Neural progenitor cell (in vitro differentiated cells): ENCODE measurements around the gene MRPS27. TPM values are rescaled to one million over a fixed set of nuclear protein-coding genes. Genes with fewer than 3 reads are reported as not detected.

Source experiments
- DNase-seq: peaks from one replicate; pipeline ENCODE4 v3.0.0-alpha.2; 2016; ENCODE audit warnings: low spot score
- H2AFZ ChIP-seq: fragments of 200-600 bp; sonication (generic); replicated peaks from 2 replicates; pipeline ENCODE4 v1.6.1; 2016; ENCODE audit warnings: antibody characterized with exemption
- H3F3A ChIP-seq: fragments of 200-600 bp; sonication (generic); 2 replicates; pipeline ENCODE4 v1.6.1; 2016; ENCODE audit warnings: antibody characterized with exemption, low read depth
- H3K27ac ChIP-seq: fragments of 200-600 bp; sonication (generic); 2 replicates; pipeline ENCODE4 v1.5.1; 2016; ENCODE audit warnings: mild to moderate bottlenecking
- H3K27me3 ChIP-seq: fragments of 200-600 bp; sonication (generic); 2 replicates; pipeline ENCODE4 v1.6.1; 2016; ENCODE audit warnings: mild to moderate bottlenecking, moderate library complexity
- H3K36me3 ChIP-seq: fragments of 200-600 bp; sonication (generic); 2 replicates; pipeline ENCODE4 v1.5.1; 2016
- H3K4me1 ChIP-seq: fragments of 200-600 bp; sonication (generic); 2 replicates; pipeline ENCODE4 v1.6.1; 2016; ENCODE audit warnings: mixed run types
- H3K4me2 ChIP-seq: fragments of 200-600 bp; sonication (generic); 2 replicates; pipeline ENCODE4 v1.6.1; 2016
- H3K4me3 ChIP-seq: fragments of 200-600 bp; sonication (generic); 2 replicates; pipeline ENCODE4 v1.5.1; 2016
- H3K79me2 ChIP-seq: fragments of 200-600 bp; sonication (generic); 2 replicates; pipeline ENCODE4 v1.6.1; 2016; ENCODE audit warnings: low read depth
- H3K9ac ChIP-seq: fragments of 200-600 bp; sonication (generic); 2 replicates; pipeline ENCODE4 v1.6.1; 2016
- H3K9me3 ChIP-seq: fragments of 200-600 bp; sonication (generic); 2 replicates; pipeline ENCODE4 v1.5.1; 2016; ENCODE audit warnings: low read depth
- H4K20me1 ChIP-seq: fragments of 200-600 bp; sonication (generic); 2 replicates; pipeline ENCODE4 v1.6.1; 2016; ENCODE audit warnings: low read depth
- H3K27ac Mint-ChIP-seq: 3 replicates; pipeline ENCODE4 v1.8.0; 2021; ENCODE audit warnings: mixed read lengths
- H3K27me3 Mint-ChIP-seq: 2 replicates; pipeline ENCODE4 v1.8.0; 2022; ENCODE audit warnings: low read depth, mild to moderate bottlenecking, inconsistent platforms, moderate library complexity, mixed read lengths; ENCODE audit not compliant: insufficient read depth
- H3K36me3 Mint-ChIP-seq: 3 replicates; pipeline ENCODE4 v1.8.0; 2021; ENCODE audit warnings: mixed read lengths
- H3K4me1 Mint-ChIP-seq: 3 replicates; pipeline ENCODE4 v1.8.0; 2021; ENCODE audit warnings: mixed read lengths
- H3K4me3 Mint-ChIP-seq: 3 replicates; pipeline ENCODE4 v1.8.0; 2021; ENCODE audit warnings: mild to moderate bottlenecking, moderate library complexity, mixed read lengths
- H3K9me3 Mint-ChIP-seq: 3 replicates; pipeline ENCODE4 v1.8.0; 2020; ENCODE audit warnings: mixed read lengths
- CTCF ChIP-seq: fragments of 200-600 bp; sonication (generic); IDR thresholded peaks from 2 replicates; pipeline ENCODE4 v1.5.1; 2017; ENCODE audit warnings: antibody characterized with exemption, mild to moderate bottlenecking
- EZH2 ChIP-seq: fragments of 200-600 bp; sonication (generic); IDR thresholded peaks from 2 replicates; pipeline ENCODE4 v1.6.1; 2017; ENCODE audit warnings: antibody characterized with exemption, mild to moderate bottlenecking, moderate library complexity
- EZH2phosphoT487 ChIP-seq: fragments of 200-600 bp; sonication (generic); IDR thresholded peaks from 2 replicates; pipeline ENCODE4 v1.6.1; 2017; ENCODE audit warnings: antibody characterized with exemption
- total RNA-seq: library from RNA; depleted of rRNA; stranded (reverse); fragments of >200 nt; gene quantifications from 2 replicates; pipeline ENCODE4 v1.2.3, GENCODE V29; 2015; ENCODE audit warnings: low replicate concordance

MRPS27 gene
- total RNA-seq, 1 donor from 2014 or later, result 154 TPM

DNA sequence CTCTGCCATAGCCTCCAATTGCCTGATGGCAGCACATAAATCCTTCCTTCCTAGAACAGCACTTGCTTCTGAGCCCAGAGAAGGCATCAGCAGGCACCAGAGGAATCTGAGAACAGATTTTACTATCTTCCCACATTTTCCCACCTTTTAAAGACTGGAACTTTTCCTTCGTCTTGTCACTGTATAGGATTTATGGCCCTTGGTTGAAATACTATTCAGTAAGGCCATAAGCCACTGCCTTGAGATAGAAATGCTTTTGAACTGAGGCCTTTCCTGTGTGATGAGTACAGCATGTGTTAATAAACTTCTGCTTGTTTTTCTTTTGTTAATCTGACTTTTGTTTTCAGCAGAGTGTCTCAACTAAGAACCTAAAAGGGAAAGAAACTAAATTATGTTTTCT is 84.3 kb downstream of the MRPS27 start:
- no peaks in the 10 kb centered on the region for H3K9me3 ChIP-seq
- Mint-ChIP-seq H3K36me3 (peaks cover 15% of the 10 kb centered on the region), H3K4me3 (no peak overlapping the region), H3K27me3 (no peaks in the 10 kb centered on the region), H3K27ac (no peak overlapping the region), H3K9me3 (no peaks in the 10 kb centered on the region), H3K4me1 (peaks cover 33% of the 10 kb centered on the region)
- no peaks in the 10 kb centered on the region for H3K27me3 ChIP-seq
- H3K4me2 ChIP-seq, result no peak overlapping the region
- H3K9ac ChIP-seq, result no peak overlapping the region
- H3K36me3 ChIP-seq, result no peaks in the 10 kb centered on the region
- no peak overlapping the region for H3K4me3 ChIP-seq
- H3K27ac ChIP-seq, result no peak overlapping the region
- no peak overlapping the region for H2AFZ ChIP-seq
- H4K20me1 ChIP-seq, result peaks cover 3% of the 10 kb centered on the region
- peaks cover 16% of the 10 kb centered on the region for H3K79me2 ChIP-seq
- no peak for TF ChIP-seq CTCF
- no peak for TF ChIP-seq EZH2
- TF ChIP-seq EZH2phosphoT487, result no peak
- DNase-seq, result no peak
- H3F3A ChIP-seq, result peaks cover 11% of the 10 kb centered on the region
- peaks cover 28% of the 10 kb centered on the region for H3K4me1 ChIP-seq

- Histone ChIP-seq H2AFZ (no peak overlapping the region), H3K27me3 (no peaks in the 10 kb centered on the region), H3K4me2 (no peak overlapping the region), H3K4me3 (no peak overlapping the region), H3K36me3 (no peaks in the 10 kb centered on the region), H4K20me1 (no peaks in the 10 kb centered on the region), H3K27ac (no peak overlapping the region), H3K9ac (no peak overlapping the region), H3F3A (peaks cover 9% of the 10 kb centered on the region), H3K4me1 (peaks cover 21% of the 10 kb centered on the region), H3K9me3 (no peaks in the 10 kb centered on the region), H3K79me2 (peaks cover 9% of the 10 kb centered on the region)
- H3K4me3 Mint-ChIP-seq, result no peak overlapping the region
- peaks cover 28% of the 10 kb centered on the region for H3K4me1 Mint-ChIP-seq
- H3K36me3 Mint-ChIP-seq, result peaks cover 19% of the 10 kb centered on the region
- no peak overlapping the region for H3K27ac Mint-ChIP-seq
- no peak for TF ChIP-seq CTCF
- no peak for TF ChIP-seq EZH2phosphoT487
- TF ChIP-seq EZH2, result no peak
- no peak for DNase-seq
- no peaks in the 10 kb centered on the region for H3K9me3 Mint-ChIP-seq
- no peaks in the 10 kb centered on the region for H3K27me3 Mint-ChIP-seq
Measured at GRCh38 chr5:72234868-72235267, 85.2 kb downstream of the MRPS27 start.

DNA sequence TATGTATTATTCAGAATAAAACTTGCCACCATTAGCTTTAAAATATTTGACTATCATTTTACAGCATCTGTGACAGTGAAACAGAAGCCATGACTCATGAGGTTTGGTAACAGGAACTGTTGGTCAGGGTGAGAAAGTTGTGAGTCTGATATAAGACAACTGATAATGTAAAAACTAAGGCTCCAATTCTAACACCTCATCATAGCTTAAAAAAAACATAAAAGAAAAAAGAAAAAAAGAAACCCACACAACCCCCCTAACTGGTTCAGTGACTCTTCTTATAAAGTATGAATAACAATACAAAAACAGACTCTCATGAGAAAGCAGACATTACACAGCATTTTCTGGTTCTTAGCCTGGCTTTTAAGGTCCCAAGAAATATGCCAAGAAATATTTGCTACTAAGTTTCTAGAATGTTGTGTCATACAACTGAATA is 85.8 kb downstream of the MRPS27 start:
- H3K4me1 Mint-ChIP-seq, result peaks cover 27% of the 10 kb centered on the region
- no peak overlapping the region for H3K4me3 ChIP-seq
- H3K27ac Mint-ChIP-seq, result no peak overlapping the region
- no peak overlapping the region for H3K9ac ChIP-seq
- peaks cover 4% of the 10 kb centered on the region for H3K79me2 ChIP-seq
- H4K20me1 ChIP-seq, result no peaks in the 10 kb centered on the region
- no peak for TF ChIP-seq EZH2
- no peak for TF ChIP-seq EZH2phosphoT487
- no peak for TF ChIP-seq CTCF
- peaks cover 15% of the 10 kb centered on the region for H3K4me1 ChIP-seq
- no peak overlapping the region for H3K27ac ChIP-seq
- no peak overlapping the region for H3K4me3 Mint-ChIP-seq
- H3K9me3 ChIP-seq, result no peaks in the 10 kb centered on the region
- no peak overlapping the region for H3K4me2 ChIP-seq
- H3K36me3 ChIP-seq, result no peaks in the 10 kb centered on the region
- H2AFZ ChIP-seq, result no peak overlapping the region
- no peaks in the 10 kb centered on the region for H3K27me3 Mint-ChIP-seq
- peaks cover 5% of the 10 kb centered on the region for H3F3A ChIP-seq
- peaks cover 19% of the 10 kb centered on the region for H3K36me3 Mint-ChIP-seq
- H3K9me3 Mint-ChIP-seq, result no peaks in the 10 kb centered on the region
- no peaks in the 10 kb centered on the region for H3K27me3 ChIP-seq
- DNase-seq, result no peak
